ENCODE data around the gene CD300C.
"Not testable (repeated sequence)": the region's sequence is repeated elsewhere in the genome, so short reads cannot be mapped to it uniquely, and the experiment has no call there.

Gene CD300C

GRCh38 chr17:74561586-74561985 lies 15.7 kb upstream of the CD300C start:
- no peak for DNase-seq (ENCODE audit: low spot score)

- DNase-seq (ENCODE audit: low spot score), result no peak
These were observed 13.1 kb upstream of the CD300C start for GRCh38 chr17:74558882-74559519.

- DNase-seq (ENCODE audit: low spot score), result not testable (repeated sequence)
These were observed 12.5 kb upstream of the CD300C start for GRCh38 chr17:74558402-74558801.

GRCh38 chr17:74555427-74555940 lies 9.6 kb upstream of the CD300C start:
- DNase-seq (ENCODE audit: low spot score), result no peak

- DNase-seq (ENCODE audit: low spot score), result no peak
These were observed 9.0 kb upstream of the CD300C start for GRCh38 chr17:74554909-74555308.

GRCh38 chr17:74552037-74552436 lies 6.1 kb upstream of the CD300C start:
- no peak for DNase-seq (ENCODE audit: low spot score)

GRCh38 chr17:74550602-74551001 lies 4.7 kb upstream of the CD300C start:
- DNase-seq (ENCODE audit: low spot score), result no peak

- no peak for DNase-seq (ENCODE audit: low spot score)
These were observed 3.4 kb upstream of the CD300C start for GRCh38 chr17:74549343-74549742.

- DNase-seq (ENCODE audit: low spot score), result no peak
These were observed 1.8 kb upstream of the CD300C start for GRCh38 chr17:74547736-74548135.

GRCh38 chr17:74547264-74547663 lies 1.3 kb upstream of the CD300C start:
- DNase-seq (ENCODE audit: low spot score), result no peak

GRCh38 chr17:74546586-74546985 lies 671 bp upstream of the CD300C start:
- DNase-seq (ENCODE audit: low spot score), result no peak

GRCh38 chr17:74544991-74545842 lies 698 bp downstream of the CD300C start:
- DNase-seq (ENCODE audit: low spot score), result no peak

- DNase-seq (ENCODE audit: low spot score), result no peak
These were observed 1.8 kb downstream of the CD300C start for GRCh38 chr17:74543891-74544760.

GRCh38 chr17:74543406-74543805 lies 2.5 kb downstream of the CD300C start:
- DNase-seq (ENCODE audit: low spot score), result no peak

GRCh38 chr17:74542727-74543383 lies 3.1 kb downstream of the CD300C start:
- DNase-seq (ENCODE audit: low spot score), result no peak

GRCh38 chr17:74542166-74542565 lies 3.7 kb downstream of the CD300C start:
- DNase-seq (ENCODE audit: low spot score), result no peak

GRCh38 chr17:74541176-74542111 lies 4.5 kb downstream of the CD300C start:
- no peak for DNase-seq (ENCODE audit: low spot score)

- no peak for DNase-seq (ENCODE audit: low spot score)
These were observed 6.6 kb downstream of the CD300C start for GRCh38 chr17:74539281-74539820.

GRCh38 chr17:74536890-74537289 lies 9.0 kb downstream of the CD300C start:
- DNase-seq (ENCODE audit: low spot score), result no peak

GRCh38 chr17:74532115-74532514 lies 13.8 kb downstream of the CD300C start:
- DNase-seq (ENCODE audit: low spot score), result no peak

Measured in hematopoietic multipotent progenitor cell treated with erythropoietin and hydrocortisone succinate and interleukin-3 and kit ligand, for 17 days (in vitro differentiated cells).